Peyer's patch (tissue), 4 donors: ENCODE results near the gene PPP1R1B. TPM values are rescaled to one million over a fixed set of nuclear protein-coding genes. Genes with fewer than 3 reads are reported as not detected.

ENCODE experiments used
- DNase-seq, 3 donors: peaks; one replicate each; pipeline ENCODE4 v3.0.0-alpha.2; 2017 to 2019
- H3K27ac ChIP-seq, 4 donors: fragments of 200-600 bp; sonication (generic); one replicate each; pipeline ENCODE4 v1.5.1; 2016 to 2019
- H3K27me3 ChIP-seq, 2 donors: fragments of 200-600 bp; sonication (generic); one replicate each; pipeline ENCODE4 v1.5.1; 2019
- H3K36me3 ChIP-seq, 3 donors: fragments of 200-600 bp; sonication (generic); one replicate each; pipeline ENCODE4 v1.5.1; 2016 to 2019
- H3K4me1 ChIP-seq, 4 donors: fragments of 200-600 bp; sonication (generic); one replicate each; pipeline ENCODE4 v1.5.1; 2016 to 2019
- H3K4me3 ChIP-seq, 4 donors: fragments of 200-600 bp; sonication (generic); 1 replicate in 3 of 4; 2 replicates in 1 of 4; pipeline ENCODE4 v1.5.1; 2016 to 2019; ENCODE audit warnings: mild to moderate bottlenecking in 1 of 4
- H3K9me3 ChIP-seq, 4 donors: fragments of 200-600 bp; sonication (generic); one replicate each; pipeline ENCODE4 v1.5.1; 2016 to 2019; ENCODE audit warnings: mild to moderate bottlenecking in 1 of 4
- POLR2A ChIP-seq, 2 donors: fragments of 450-650 bp; IDR thresholded peaks; one replicate each; pipeline ENCODE4 v1.5.1; 2017; ENCODE audit warnings: antibody characterized with exemption in 2 of 2, mild to moderate bottlenecking in 2 of 2, moderate library complexity in 2 of 2
- total RNA-seq, 4 donors: library from RNA; depleted of rRNA; stranded (reverse); fragments of >200 nt; gene quantifications; one replicate each; pipeline ENCODE4 v1.1.0, GENCODE V29; 2016
- TF ChIP-seq, protein P1 (sequence below), 6 experiments: fragments of 450-650 bp in 4 of 6; fragments of 200-600 bp in 2 of 6; sonication (generic) in 1 of 6; IDR thresholded peaks; one replicate each; pipeline ENCODE4 v1.5.1; 2017 to 2019; ENCODE audit warnings: antibody characterized with exemption in 6 of 6, mild to moderate bottlenecking in 3 of 6, moderate library complexity in 1 of 6

Gene PPP1R1B
- total RNA-seq, 4 donors from 2014 or later, result 71.8 to 161 (median 125) TPM

GRCh38 chr17:39615434-39615833 lies 11.3 kb upstream of the PPP1R1B start:
- TF ChIP-seq POLR2A (IDR thresholded peaks at IDR 0.05), result no peak
- no peak for DNase-seq
- Histone ChIP-seq H3K27me3 (no peaks in the 10 kb centered on the region), H3K4me3 (no peak overlapping the region), H3K27ac (no peak overlapping the region), H3K36me3 (no peaks in the 10 kb centered on the region), H3K9me3 (no peaks in the 10 kb centered on the region), H3K4me1 (peaks cover 0 to 6% (median 4%) of the 10 kb centered on the region in 4 donors)

DNA sequence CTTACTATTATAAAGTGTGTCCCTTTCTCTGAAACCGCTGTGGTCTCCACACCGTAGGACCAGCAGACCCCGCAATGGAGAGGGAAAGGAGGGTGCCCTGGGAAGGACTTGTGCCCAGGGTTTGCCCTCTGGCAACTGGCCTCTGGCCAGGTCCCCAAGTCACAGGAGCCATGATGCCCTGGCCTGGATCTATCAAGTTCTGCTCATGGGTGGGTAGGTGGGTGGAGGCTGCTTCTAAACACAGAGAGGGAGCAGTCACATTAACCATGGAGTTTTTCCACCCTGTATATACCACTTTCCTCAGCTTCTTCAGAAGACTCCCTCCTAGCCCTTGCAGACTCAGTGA lies 9.7 kb upstream of the PPP1R1B start:
- DNase-seq, result no peak
- Histone ChIP-seq H3K9me3 (no peaks in the 10 kb centered on the region), H3K27ac (no peak overlapping the region), H3K4me3 (peak overlapping the region in 2 of 4 donors; percentile 58 to 65), H3K27me3 (no peaks in the 10 kb centered on the region), H3K4me1 (peaks cover 0 to 11% (median 4%) of the 10 kb centered on the region in 4 donors), H3K36me3 (no peaks in the 10 kb centered on the region)
- TF ChIP-seq, protein P1, sequence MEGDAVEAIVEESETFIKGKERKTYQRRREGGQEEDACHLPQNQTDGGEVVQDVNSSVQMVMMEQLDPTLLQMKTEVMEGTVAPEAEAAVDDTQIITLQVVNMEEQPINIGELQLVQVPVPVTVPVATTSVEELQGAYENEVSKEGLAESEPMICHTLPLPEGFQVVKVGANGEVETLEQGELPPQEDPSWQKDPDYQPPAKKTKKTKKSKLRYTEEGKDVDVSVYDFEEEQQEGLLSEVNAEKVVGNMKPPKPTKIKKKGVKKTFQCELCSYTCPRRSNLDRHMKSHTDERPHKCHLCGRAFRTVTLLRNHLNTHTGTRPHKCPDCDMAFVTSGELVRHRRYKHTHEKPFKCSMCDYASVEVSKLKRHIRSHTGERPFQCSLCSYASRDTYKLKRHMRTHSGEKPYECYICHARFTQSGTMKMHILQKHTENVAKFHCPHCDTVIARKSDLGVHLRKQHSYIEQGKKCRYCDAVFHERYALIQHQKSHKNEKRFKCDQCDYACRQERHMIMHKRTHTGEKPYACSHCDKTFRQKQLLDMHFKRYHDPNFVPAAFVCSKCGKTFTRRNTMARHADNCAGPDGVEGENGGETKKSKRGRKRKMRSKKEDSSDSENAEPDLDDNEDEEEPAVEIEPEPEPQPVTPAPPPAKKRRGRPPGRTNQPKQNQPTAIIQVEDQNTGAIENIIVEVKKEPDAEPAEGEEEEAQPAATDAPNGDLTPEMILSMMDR (IDR thresholded peaks at IDR 0.05), result no peak
- TF ChIP-seq POLR2A (IDR thresholded peaks at IDR 0.05), result no peak

- Histone ChIP-seq H3K9me3 (no peaks in the 10 kb centered on the region), H3K4me1 (peaks cover 0 to 11% (median 7%) of the 10 kb centered on the region in 4 donors), H3K27me3 (no peaks in the 10 kb centered on the region), H3K27ac (peak overlapping the region in 3 of 4 donors; percentile 48 to 75 (median 59)), H3K36me3 (no peaks in the 10 kb centered on the region), H3K4me3 (peak overlapping the region; percentile 37 to 78 (median 62))
- TF ChIP-seq, protein P1 (IDR thresholded peaks at IDR 0.05), result no peak
- no peak for TF ChIP-seq POLR2A (IDR thresholded peaks at IDR 0.05)
- DNase-seq, result peak; percentile 53 to 88 (median 81)
These were observed 9.1 kb upstream of the PPP1R1B start for GRCh38 chr17:39617446-39618245.

DNA sequence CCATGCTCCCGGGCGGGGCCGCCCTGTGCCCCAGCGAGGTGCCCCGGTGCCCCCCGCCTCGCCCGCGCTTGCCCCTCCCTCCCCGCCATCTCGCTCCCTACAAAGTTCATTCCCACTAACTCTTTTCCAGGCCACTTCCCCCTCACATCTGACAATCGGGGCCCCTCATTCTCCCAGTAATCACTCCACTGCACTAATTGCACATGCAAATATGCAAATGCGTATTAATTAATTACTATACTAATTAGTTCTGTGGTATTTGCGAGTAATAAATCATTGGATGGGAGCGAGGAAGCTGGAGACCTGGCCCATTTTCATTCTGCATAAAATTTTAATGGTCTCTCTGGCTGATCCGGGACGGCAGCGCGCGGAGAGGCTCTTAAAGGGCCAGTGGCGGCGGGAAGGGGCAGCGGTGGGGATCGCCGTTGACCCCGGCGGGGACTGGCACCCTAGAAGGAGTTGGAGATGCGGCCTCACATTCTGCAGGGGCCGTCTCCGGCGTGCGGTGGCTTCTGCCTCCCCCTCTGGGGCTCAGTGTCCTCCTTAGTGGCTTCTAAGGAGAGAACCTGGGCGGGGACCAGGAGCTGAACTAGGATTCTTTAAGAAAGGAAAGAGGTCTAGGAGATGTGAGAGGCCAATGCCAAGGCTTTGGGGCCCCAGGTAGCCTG lies 8.4 kb upstream of the PPP1R1B start:
- no peak for DNase-seq
- no peaks in the 10 kb centered on the region for H3K27me3 ChIP-seq
- peak overlapping the region; percentile 37 to 78 (median 62) for H3K4me3 ChIP-seq
- TF ChIP-seq POLR2A (IDR thresholded peaks at IDR 0.05), result no peak
- TF ChIP-seq, protein P1 (IDR thresholded peaks at IDR 0.05), result no peak
- H3K36me3 ChIP-seq, result no peaks in the 10 kb centered on the region
- no peaks in the 10 kb centered on the region for H3K9me3 ChIP-seq
- H3K27ac ChIP-seq, result peak overlapping the region in 3 of 4 donors; percentile 48 to 75 (median 59)
- H3K4me1 ChIP-seq, result peaks cover 0 to 16% (median 9%) of the 10 kb centered on the region in 4 donors

DNA sequence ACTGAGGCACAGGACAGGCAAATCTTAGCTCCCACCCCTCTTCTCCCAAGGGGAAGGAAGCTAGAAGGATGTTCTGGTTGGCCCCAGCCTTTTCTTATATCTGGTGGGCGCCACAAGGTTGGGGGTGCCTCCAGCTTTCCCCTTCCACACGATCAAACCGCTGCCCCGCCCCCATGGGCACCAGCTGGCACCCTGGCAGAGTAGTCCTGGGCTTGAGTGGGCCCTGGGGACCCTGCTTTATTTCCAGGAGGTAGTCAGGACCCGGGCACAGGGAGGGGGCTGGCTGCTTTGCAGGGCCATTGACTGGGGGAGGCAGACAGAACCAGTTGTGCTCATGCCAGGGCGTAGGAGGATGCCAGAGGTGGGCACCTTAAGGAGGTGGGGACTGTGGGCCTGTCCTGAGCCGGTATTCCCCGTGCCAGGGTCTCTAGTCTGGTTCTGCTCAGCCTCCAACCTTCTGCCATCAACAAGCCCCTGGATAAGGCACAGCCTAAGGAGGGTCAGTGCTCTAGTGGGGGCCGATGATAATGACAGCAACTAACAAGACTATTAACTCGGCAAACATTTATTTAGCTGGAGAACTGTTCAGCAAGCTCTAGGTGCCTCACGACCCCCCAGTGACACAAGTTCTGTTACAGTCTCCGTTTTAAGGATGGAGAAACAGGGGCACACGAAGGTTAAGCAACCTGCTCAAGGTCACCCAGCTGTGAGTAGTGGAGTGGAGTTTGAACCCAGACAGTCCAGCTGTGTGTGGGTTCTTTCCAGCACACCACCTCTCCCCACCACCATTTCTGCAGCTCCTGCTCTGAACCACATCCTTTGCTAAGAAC lies 7.6 kb upstream of the PPP1R1B start:
- Histone ChIP-seq H3K27me3 (no peaks in the 10 kb centered on the region), H3K4me3 (peak overlapping the region in 1 of 4 donors; percentile 37)

More for the DNA sequence above, 7.6 kb upstream of the PPP1R1B start:
- Histone ChIP-seq H3K9me3 (no peaks in the 10 kb centered on the region), H3K27ac (peak overlapping the region in 1 of 4 donors; percentile 75), H3K36me3 (no peaks in the 10 kb centered on the region), H3K4me1 (peaks cover 0 to 21% (median 10%) of the 10 kb centered on the region in 4 donors)
- TF ChIP-seq, protein P1 (IDR thresholded peaks at IDR 0.05), result no peak
- no peak for TF ChIP-seq POLR2A (IDR thresholded peaks at IDR 0.05)
- DNase-seq, result no peak
